ENCODE measurements around the gene INPP5E. TPM values are rescaled to one million over a fixed set of nuclear protein-coding genes. Genes with fewer than 3 reads are reported as not detected.

Gene INPP5E
- total RNA-seq, 1 donor from 2014 or later: 14.2 TPM

GRCh38 chr9:136394312-136395019 is 45.2 kb downstream of the INPP5E start:
- intact Hi-C loops (cut with DNase I): no loop called here
- no peak for DNase-seq (ENCODE audit: low spot score)

GRCh38 chr9:136393531-136393930 is 46.1 kb downstream of the INPP5E start:
- no peak for DNase-seq (ENCODE audit: low spot score)
- intact Hi-C loops (cut with DNase I): no loop called here

- DNase-seq (ENCODE audit: low spot score): no peak
- intact Hi-C loops (cut with DNase I): no loop called here
Observed at GRCh38 chr9:136392538-136393449, 46.9 kb downstream of the INPP5E start.

GRCh38 chr9:136391737-136392537 is 47.7 kb downstream of the INPP5E start:
- intact Hi-C loops (cut with DNase I): no loop called here

GRCh38 chr9:136389396-136389795 is 50.2 kb downstream of the INPP5E start:
- no peak for DNase-seq (ENCODE audit: low spot score)
- intact Hi-C loops (cut with DNase I): no loop called here

More at GRCh38 chr9:136391737-136392537, 47.7 kb downstream of the INPP5E start:
- DNase-seq (ENCODE audit: low spot score): no peak

- intact Hi-C loops (cut with DNase I): no loop called here
Observed at GRCh38 chr9:136387217-136387616, 52.4 kb downstream of the INPP5E start.

GRCh38 chr9:136386018-136386417 is 53.6 kb downstream of the INPP5E start:
- no peak for DNase-seq (ENCODE audit: low spot score)
- intact Hi-C loops (cut with DNase I): no loop called here

More at GRCh38 chr9:136387217-136387616, 52.4 kb downstream of the INPP5E start:
- no peak for DNase-seq (ENCODE audit: low spot score)

- DNase-seq (ENCODE audit: low spot score): no peak
- intact Hi-C loops (cut with DNase I): no loop called here
Observed at GRCh38 chr9:136385015-136385414, 54.6 kb downstream of the INPP5E start.

- intact Hi-C loops (cut with DNase I): no loop called here
- DNase-seq (ENCODE audit: low spot score): no peak
Observed at GRCh38 chr9:136383436-136383835, 56.2 kb downstream of the INPP5E start.

GRCh38 chr9:136381966-136382513 is 57.6 kb downstream of the INPP5E start:
- intact Hi-C loops (cut with DNase I): no loop called here
- DNase-seq (ENCODE audit: low spot score): no peak

GRCh38 chr9:136381311-136381710 is 58.3 kb downstream of the INPP5E start:
- DNase-seq (ENCODE audit: low spot score): no peak
- intact Hi-C loops (cut with DNase I): no loop called here

- no peak for DNase-seq (ENCODE audit: low spot score)
- intact Hi-C loops (cut with DNase I): no loop called here
Observed at GRCh38 chr9:136380381-136380780, 59.3 kb downstream of the INPP5E start.

GRCh38 chr9:136379891-136380290 is 59.8 kb downstream of the INPP5E start:
- no peak for DNase-seq (ENCODE audit: low spot score)
- intact Hi-C loops (cut with DNase I): no loop called here

GRCh38 chr9:136379401-136379800 is 60.2 kb downstream of the INPP5E start:
- intact Hi-C loops (cut with DNase I): no loop called here
- no peak for DNase-seq (ENCODE audit: low spot score)

GRCh38 chr9:136379003-136379287 is 60.7 kb downstream of the INPP5E start:
- intact Hi-C loops (cut with DNase I): no loop called here
- no peak for DNase-seq (ENCODE audit: low spot score)

Other genes with a start within 250 kb of the INPP5E start
- gene LHX3, start 234.7 kb downstream of the INPP5E start, total RNA-seq: not detected
- 7.2 TPM for gene QSOX2, start 194.0 kb downstream of the INPP5E start, total RNA-seq
- 0.03 TPM for gene CCDC187, start 135.8 kb downstream of the INPP5E start, total RNA-seq
- 35.1 TPM for gene GPSM1, start 112.3 kb downstream of the INPP5E start, total RNA-seq
- 34.1 TPM for gene DNLZ, start 76.1 kb downstream of the INPP5E start, total RNA-seq
- 0.70 TPM for gene CARD9, start 66.2 kb downstream of the INPP5E start, total RNA-seq
- 3.9 TPM for gene SNAPC4, start 39.7 kb downstream of the INPP5E start, total RNA-seq
- 23.1 TPM for gene ENTR1, start 29.2 kb downstream of the INPP5E start, total RNA-seq
- gene PMPCA, start 29.2 kb downstream of the INPP5E start, total RNA-seq: 68.9 TPM
- 33.7 TPM for gene SEC16A, start 43.2 kb upstream of the INPP5E start, total RNA-seq
- gene NOTCH1, start 106.2 kb upstream of the INPP5E start, total RNA-seq: 29.7 TPM
- 85.3 TPM for gene EGFL7, start 223.1 kb upstream of the INPP5E start, total RNA-seq
- gene AGPAT2, start 247.6 kb upstream of the INPP5E start, total RNA-seq: 48.4 TPM

Measured in cardiac septum (tissue), 1 donor.